Smooth muscle cell (in vitro differentiated cells): ENCODE measurements around the gene GDF10. TPM values are rescaled to one million over a fixed set of nuclear protein-coding genes. Genes with fewer than 3 reads are reported as not detected.
A peak's percentile ranks its signal among the peaks of the same experiment; 100 is the strongest.

Experiments
- DNase-seq: peaks from one replicate; lab custom pipeline; 2025; ENCODE audit not compliant: unreplicated experiment; lab: John Stamatoyannopoulos, UW
- H2AFZ ChIP-seq: fragments of 200-600 bp; sonication (generic); 2 replicates; pipeline ENCODE4 v1.6.0; 2016; ENCODE audit warnings: antibody characterized with exemption, low read depth, mild to moderate bottlenecking
- H3F3A ChIP-seq: fragments of 200-600 bp; sonication (generic); 2 replicates; pipeline ENCODE4 v1.6.0; 2017; ENCODE audit warnings: antibody characterized with exemption, low read depth
- H3K27ac ChIP-seq: fragments of 200-600 bp; sonication (generic); 2 replicates; pipeline ENCODE4 v1.5.1; 2016; ENCODE audit warnings: low read depth, mild to moderate bottlenecking
- H3K27me3 ChIP-seq: fragments of 200-600 bp; sonication (generic); 2 replicates; pipeline ENCODE4 v1.6.1; 2016; ENCODE audit warnings: low read depth, mild to moderate bottlenecking
- H3K36me3 ChIP-seq: fragments of 200-600 bp; sonication (generic); 2 replicates; pipeline ENCODE4 v1.5.1; 2016; ENCODE audit warnings: low read depth
- H3K4me1 ChIP-seq: fragments of 200-600 bp; sonication (generic); 2 replicates; pipeline ENCODE4 v1.5.1; 2016; ENCODE audit warnings: low read depth
- H3K4me2 ChIP-seq: fragments of 200-600 bp; sonication (generic); 2 replicates; pipeline ENCODE4 v1.6.0; 2016; ENCODE audit warnings: mild to moderate bottlenecking
- H3K4me3 ChIP-seq: fragments of 200-600 bp; sonication (generic); 2 replicates; pipeline ENCODE4 v1.5.1; 2016; ENCODE audit warnings: mild to moderate bottlenecking
- H3K79me2 ChIP-seq: fragments of 200-600 bp; sonication (generic); 2 replicates; pipeline ENCODE4 v1.6.0; 2016; ENCODE audit warnings: low read depth, mild to moderate bottlenecking
- H3K9ac ChIP-seq: fragments of 200-600 bp; sonication (generic); 2 replicates; pipeline ENCODE4 v1.6.0; 2016; ENCODE audit warnings: low read depth
- H3K9me3 ChIP-seq: fragments of 200-600 bp; sonication (generic); replicated peaks from 2 replicates; pipeline ENCODE4 v1.5.1; 2016; ENCODE audit warnings: low read depth
- H4K20me1 ChIP-seq: fragments of 200-600 bp; sonication (generic); 2 replicates; pipeline ENCODE4 v1.6.0; 2016; ENCODE audit warnings: low read depth
- CTCF ChIP-seq: fragments of 200-600 bp; sonication (generic); IDR thresholded peaks from 2 replicates; pipeline ENCODE4 v1.5.1; 2017; ENCODE audit warnings: borderline replicate concordance, mild to moderate bottlenecking, antibody characterized with exemption; ENCODE audit not compliant: insufficient read depth, poor library complexity, severe bottlenecking
- WGBS: methylation state at CpG from one replicate; pipeline ENCODE4 v1.1.7; 2016; ENCODE audit warnings: low lambda C conversion rate; 5-methylcytosine and 5-hydroxymethylcytosine counted together
- polyA plus RNA-seq: library from polyadenylated mRNA; unstranded; fragments of >200 nt; fragmentation: Nextera tagmentation; extraction: Ambion mirVana; gene quantifications from 2 replicates; pipeline ENCODE4 v1.2.1, GENCODE V29; 2016
- total RNA-seq: library from RNA; depleted of rRNA; stranded (reverse); fragments of >200 nt; gene quantifications from 2 replicates; pipeline ENCODE4 v1.2.3, GENCODE V29; 2014

GDF10 gene
- 0.58 and 1.4 TPM in 2 replicates for total RNA-seq
- 1.2 and 1.5 TPM in 2 replicates for polyA plus RNA-seq

- no peak for TF ChIP-seq CTCF
- H3K79me2 ChIP-seq: no peaks in the 10 kb centered on the region
- no peaks in the 10 kb centered on the region for H3K36me3 ChIP-seq
- H3K4me2 ChIP-seq: peak within 1 kb of the TSS; percentile 94
- H3K9me3 ChIP-seq: no peaks in the 10 kb centered on the region
- no peaks in the 10 kb centered on the region for H3F3A ChIP-seq
- H2AFZ ChIP-seq: no peak within 1 kb of the TSS
- no peaks in the 10 kb centered on the region for H4K20me1 ChIP-seq
- H3K27ac ChIP-seq: no peak within 1 kb of the TSS
- WGBS: 10% methylated on average over 48 of the region's 64 CpGs
- H3K9ac ChIP-seq: no peak within 1 kb of the TSS
- H3K4me1 ChIP-seq: peaks cover 22% of the 10 kb centered on the region
- H3K27me3 ChIP-seq: peaks cover 74% of the 10 kb centered on the region
- DNase-seq: no peak
- H3K4me3 ChIP-seq: peak within 1 kb of the TSS; percentile 58
Observed at GRCh38 chr10:47299611-47300428, at the start of gene GDF10. GDF10 (plus strand) TSS chr10:47300197; CDS start chr10:47300652, 455 bp downstream.

- no peak for TF ChIP-seq CTCF
Observed at GRCh38 chr10:47252093-47252780, 47.8 kb upstream of the GDF10 start.

GRCh38 chr10:47253030-47253637, 46.9 kb upstream of the GDF10 start:
- no peak for TF ChIP-seq CTCF
- Histone ChIP-seq H4K20me1 (no peaks in the 10 kb centered on the region), H2AFZ (peak overlapping the region; percentile 33), H3F3A (no peaks in the 10 kb centered on the region), H3K9me3 (no peaks in the 10 kb centered on the region), H3K9ac (no peak overlapping the region), H3K4me1 (peaks cover 5% of the 10 kb centered on the region), H3K27ac (no peak overlapping the region), H3K27me3 (no peaks in the 10 kb centered on the region), H3K79me2 (no peaks in the 10 kb centered on the region), H3K4me2 (no peak overlapping the region), H3K4me3 (no peak overlapping the region), H3K36me3 (no peaks in the 10 kb centered on the region)
- DNase-seq: no peak
- 62% methylated on average over 10 of the region's 10 CpGs for WGBS

More at GRCh38 chr10:47252093-47252780, 47.8 kb upstream of the GDF10 start:
- Histone ChIP-seq H3F3A (no peaks in the 10 kb centered on the region), H3K4me1 (peaks cover 5% of the 10 kb centered on the region), H2AFZ (no peak overlapping the region), H3K9me3 (no peaks in the 10 kb centered on the region), H3K27me3 (no peaks in the 10 kb centered on the region), H3K36me3 (no peaks in the 10 kb centered on the region), H3K9ac (no peak overlapping the region), H4K20me1 (no peaks in the 10 kb centered on the region), H3K4me3 (no peak overlapping the region), H3K27ac (no peak overlapping the region), H3K79me2 (no peaks in the 10 kb centered on the region), H3K4me2 (no peak overlapping the region)
- DNase-seq: no peak
- 84% methylated on average over 7 of the region's 7 CpGs for WGBS
